ENCODE data around the gene RHOXF1. TPM values are rescaled to one million over a fixed set of nuclear protein-coding genes. Genes with fewer than 3 reads are reported as not detected.
"Not testable (repeated sequence)": the region's sequence is repeated elsewhere in the genome, so short reads cannot be mapped to it uniquely, and the experiment has no call there.

Gene RHOXF1, protein sequence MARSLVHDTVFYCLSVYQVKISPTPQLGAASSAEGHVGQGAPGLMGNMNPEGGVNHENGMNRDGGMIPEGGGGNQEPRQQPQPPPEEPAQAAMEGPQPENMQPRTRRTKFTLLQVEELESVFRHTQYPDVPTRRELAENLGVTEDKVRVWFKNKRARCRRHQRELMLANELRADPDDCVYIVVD
- total RNA-seq (not detected), polyA plus RNA-seq (under 1 TPM in 1 of 2 donors, not detected in 1; 0.38 TPM)
- long read RNA-seq, donor 1, result 0 reads
- long read RNA-seq, donor 2, result 0 reads
- long read RNA-seq, donor 3, result 0 reads

DNA sequence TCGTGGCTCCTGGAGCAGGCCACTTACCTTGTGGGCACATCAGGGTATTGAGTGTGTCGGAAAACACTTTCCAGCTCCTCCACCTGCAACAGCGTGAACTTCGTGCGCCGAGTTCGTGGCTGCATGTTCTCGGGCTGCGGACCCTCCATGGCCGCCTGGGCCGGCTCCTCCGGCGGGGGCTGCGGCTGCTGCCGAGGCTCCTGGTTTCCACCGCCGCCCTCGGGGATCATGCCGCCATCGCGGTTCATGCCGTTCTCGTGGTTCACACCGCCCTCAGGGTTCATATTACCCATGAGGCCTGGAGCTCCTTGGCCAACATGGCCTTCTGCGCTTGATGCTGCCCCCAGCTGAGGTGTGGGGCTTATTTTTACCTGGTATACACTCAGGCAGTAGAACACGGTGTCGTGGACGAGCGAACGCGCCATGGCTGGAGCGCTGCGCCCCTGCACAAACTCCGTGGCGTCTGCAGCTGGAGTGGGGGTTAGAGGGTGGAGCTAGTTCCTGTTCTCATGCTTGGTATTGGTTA lies at the start of gene RHOXF1:
Gene RHOXF1, minus strand, starts transcription at position 476 of the 526 bp plus-strand sequence. Its CDS starts 51 bp downstream, at position 425.
- WGBS, 4 donors, result 91 to 97% (median 95%) methylated on average over 21 to 35 of the region's 35 CpGs
- DNase-seq (no peak), ATAC-seq (no peak)
- no peaks in the 10 kb centered on the region for H3K36me3 ChIP-seq
- intact Hi-C loops (cut with DNase I), result no loop called here
- H3K9me3 ChIP-seq, result no peaks in the 10 kb centered on the region
- no peak within 1 kb of the TSS for H3K27ac ChIP-seq
- H3K27me3 ChIP-seq, result peaks cover 0 to 6% (median 0%) of the 10 kb centered on the region in 9 donors
- no peak within 1 kb of the TSS for H3K4me3 ChIP-seq
- H3K4me1 ChIP-seq, result no peaks in the 10 kb centered on the region
- TF ChIP-seq POLR2A (IDR thresholded peaks at IDR 0.05), result no peak
- TF ChIP-seq, protein P1, sequence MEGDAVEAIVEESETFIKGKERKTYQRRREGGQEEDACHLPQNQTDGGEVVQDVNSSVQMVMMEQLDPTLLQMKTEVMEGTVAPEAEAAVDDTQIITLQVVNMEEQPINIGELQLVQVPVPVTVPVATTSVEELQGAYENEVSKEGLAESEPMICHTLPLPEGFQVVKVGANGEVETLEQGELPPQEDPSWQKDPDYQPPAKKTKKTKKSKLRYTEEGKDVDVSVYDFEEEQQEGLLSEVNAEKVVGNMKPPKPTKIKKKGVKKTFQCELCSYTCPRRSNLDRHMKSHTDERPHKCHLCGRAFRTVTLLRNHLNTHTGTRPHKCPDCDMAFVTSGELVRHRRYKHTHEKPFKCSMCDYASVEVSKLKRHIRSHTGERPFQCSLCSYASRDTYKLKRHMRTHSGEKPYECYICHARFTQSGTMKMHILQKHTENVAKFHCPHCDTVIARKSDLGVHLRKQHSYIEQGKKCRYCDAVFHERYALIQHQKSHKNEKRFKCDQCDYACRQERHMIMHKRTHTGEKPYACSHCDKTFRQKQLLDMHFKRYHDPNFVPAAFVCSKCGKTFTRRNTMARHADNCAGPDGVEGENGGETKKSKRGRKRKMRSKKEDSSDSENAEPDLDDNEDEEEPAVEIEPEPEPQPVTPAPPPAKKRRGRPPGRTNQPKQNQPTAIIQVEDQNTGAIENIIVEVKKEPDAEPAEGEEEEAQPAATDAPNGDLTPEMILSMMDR (IDR thresholded peaks at IDR 0.05), result no peak

DNA sequence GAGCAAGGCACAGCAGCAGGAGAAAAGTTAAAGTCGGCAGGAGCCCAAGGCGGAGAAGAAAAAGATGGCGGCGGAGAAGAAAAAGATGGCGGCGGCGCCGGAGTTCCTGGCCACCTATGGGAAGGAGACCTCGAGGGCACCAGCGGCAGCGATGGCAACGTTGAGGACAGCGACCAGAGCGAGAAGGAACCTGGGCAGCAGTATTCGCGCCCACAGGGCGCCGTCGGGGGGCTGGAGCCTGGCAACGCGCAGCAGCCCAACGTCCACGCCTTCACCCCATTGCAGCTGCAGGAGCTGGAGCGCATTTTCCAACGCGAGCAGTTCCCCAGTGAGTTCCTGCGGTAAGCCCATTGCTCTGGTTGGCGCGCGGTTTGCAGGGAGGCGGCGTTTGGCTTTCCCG lies 43.4 kb upstream of the RHOXF1 start:
- H3K27ac ChIP-seq; ATAC-seq; H3K4me1 ChIP-seq; intact Hi-C loops (cut with DNase I); H3K4me3 ChIP-seq; H3K27me3 ChIP-seq; H3K9me3 ChIP-seq; H3K36me3 ChIP-seq: not testable (repeated sequence)
- DNase-seq, result peak in 1 of 5 donors; percentile 40
- WGBS, 4 donors, result 87 to 97% (median 93%) methylated on average over 19 to 30 of the region's 33 CpGs

DNA sequence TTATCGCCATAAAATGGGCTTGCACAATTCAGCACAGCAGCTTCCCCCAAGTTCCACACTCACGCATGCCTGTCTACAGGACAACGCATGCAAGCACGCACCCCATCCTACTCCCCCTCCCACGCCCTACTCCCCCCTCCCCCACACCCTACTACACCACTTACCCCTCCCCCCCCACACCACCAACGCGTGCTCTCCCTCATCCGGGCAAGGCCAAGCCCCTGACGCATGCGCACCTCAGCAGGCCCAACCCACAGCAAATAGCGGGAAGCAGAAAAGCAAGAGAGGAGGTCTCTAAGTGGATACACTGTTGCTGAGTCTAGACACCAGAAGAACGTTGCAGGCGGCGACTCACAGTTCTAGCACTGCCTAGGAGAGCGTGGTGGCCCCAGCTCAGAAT lies 42.6 kb upstream of the RHOXF1 start, which contains the start of gene RHOXF2:
Gene RHOXF2, plus strand, starts transcription at position 301 of the 400 bp plus-strand sequence. CDS start 138 bp downstream, outside the sequence.
- H3K27ac ChIP-seq; DNase-seq; H3K9me3 ChIP-seq; H3K27me3 ChIP-seq; H3K4me1 ChIP-seq; intact Hi-C loops (cut with DNase I); H3K4me3 ChIP-seq; H3K36me3 ChIP-seq; ATAC-seq: not testable (repeated sequence)
- WGBS, 4 donors, result no CpG with 5 or more reads among the region's 15 CpGs

DNA sequence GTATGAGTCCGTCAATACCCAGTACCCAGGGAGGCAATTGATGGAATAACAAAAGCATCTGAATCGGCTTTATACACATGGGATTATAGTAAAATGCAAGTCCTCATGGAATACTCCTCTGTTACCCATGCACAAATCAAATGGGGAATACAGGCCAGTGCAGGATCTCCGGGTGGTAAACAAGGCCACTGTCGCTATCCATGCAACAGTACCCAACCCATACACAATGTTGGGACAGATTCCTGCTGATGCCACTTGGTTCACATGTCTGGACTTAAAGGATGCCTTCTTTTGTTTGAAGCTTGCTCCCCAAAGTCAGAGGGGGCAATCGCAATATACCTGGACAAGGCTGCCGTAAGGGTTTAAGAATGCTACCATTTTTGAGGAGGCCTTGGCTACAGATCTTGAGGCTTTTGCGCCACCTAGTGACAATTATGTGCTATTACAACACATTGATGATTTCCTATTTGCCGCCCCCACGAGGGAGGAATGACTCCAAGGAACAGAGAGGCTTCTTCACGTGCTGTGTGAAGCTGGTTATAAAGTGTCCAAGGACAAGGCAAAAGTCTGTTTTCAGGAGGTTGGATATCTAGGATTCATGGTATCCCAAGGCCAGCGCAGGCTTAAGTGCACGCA lies 34.5 kb upstream of the RHOXF1 start:
- H3K4me1 ChIP-seq; intact Hi-C loops (cut with DNase I); H3K4me3 ChIP-seq; H3K36me3 ChIP-seq; H3K9me3 ChIP-seq; H3K27me3 ChIP-seq; H3K27ac ChIP-seq; DNase-seq: not testable (repeated sequence)
- peak in 2 of 4 donors; percentile 20 to 42 for ATAC-seq
- WGBS, 4 donors, result no CpG with 5 or more reads among the region's 12 CpGs

DNA sequence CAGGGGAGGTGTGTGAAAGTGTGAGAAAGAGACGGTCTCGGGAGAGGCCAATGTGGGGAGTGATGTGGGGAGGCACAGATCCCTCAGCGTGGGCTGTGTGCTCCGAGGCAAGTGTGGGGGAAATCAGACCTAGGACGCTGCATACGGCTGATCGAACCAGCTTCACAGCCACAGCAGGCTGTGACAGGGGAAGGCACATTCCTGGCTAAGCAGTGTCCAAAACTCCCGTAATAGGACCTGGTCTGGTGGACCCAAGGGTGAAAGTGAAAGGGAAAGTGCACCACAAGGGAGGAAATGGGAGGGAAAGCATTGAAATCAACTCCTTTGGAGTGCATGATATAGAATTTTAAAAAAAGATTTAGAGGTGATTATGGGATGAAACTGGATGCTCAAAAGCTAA lies 31.8 kb upstream of the RHOXF1 start:
- Histone ChIP-seq H3K27ac (no peak overlapping the region), H3K36me3 (no peaks in the 10 kb centered on the region), H3K4me3 (no peak overlapping the region), H3K4me1 (no peaks in the 10 kb centered on the region), H3K9me3 (no peaks in the 10 kb centered on the region), H3K27me3 (peaks cover 0 to 7% (median 0%) of the 10 kb centered on the region in 9 donors)
- intact Hi-C loops (cut with DNase I), result loop anchor here in 3 of 10 donors (5.0 to 10.0 kb wide), 3 partner anchors 53 to 165 kb away; no protein-coding TSS in a partner anchor
- no peak for DNase-seq
- 78 to 95% (median 91%) methylated on average over 8 of the region's 8 CpGs for WGBS, 4 donors
- no peak for ATAC-seq
- TF ChIP-seq, protein P1 (IDR thresholded peaks at IDR 0.05), result no peak
- TF ChIP-seq POLR2A (IDR thresholded peaks at IDR 0.05), result no peak

DNA sequence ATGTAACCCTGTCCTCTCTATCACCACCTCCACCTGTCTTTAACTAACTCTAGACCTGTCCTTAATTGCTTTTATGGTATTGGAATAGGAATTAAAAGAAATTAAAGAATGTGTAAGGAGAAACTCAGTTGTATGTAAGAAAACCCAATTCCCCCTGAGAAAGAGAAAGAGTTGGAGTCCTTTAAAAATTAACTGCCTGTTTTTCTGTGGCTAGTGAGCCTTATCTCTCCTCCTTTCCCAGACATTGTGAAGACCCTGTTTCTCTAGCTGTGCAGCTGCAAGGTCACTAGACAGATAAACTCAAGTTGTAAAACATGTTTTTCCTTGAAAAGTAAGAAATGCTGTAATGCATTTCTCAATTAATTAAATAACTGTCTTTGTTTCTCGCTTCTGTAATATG lies 30.6 kb upstream of the RHOXF1 start:
- H3K36me3 ChIP-seq, H3K4me1 ChIP-seq, H3K4me3 ChIP-seq, H3K27me3 ChIP-seq, DNase-seq, H3K27ac ChIP-seq, H3K9me3 ChIP-seq, ATAC-seq: not testable (repeated sequence)
- intact Hi-C loops (cut with DNase I), result loop anchor here in 3 of 10 donors (5.0 to 10.0 kb wide), 3 partner anchors 52 to 164 kb away; no protein-coding TSS in a partner anchor
- 82 to 89% (median 88%) methylated on average over 1 of the region's 1 CpG for WGBS, 4 donors
